Adipocyte (in vitro differentiated cells): ENCODE results near the gene UTS2R.
"Not testable (repeated sequence)": the region's sequence is repeated elsewhere in the genome, so short reads cannot be mapped to it uniquely, and the experiment has no call there.

Experiments
- DNase-seq: peaks from one replicate; pipeline ENCODE4 v3.0.0-alpha.2; 2015; ENCODE audit warnings: low read depth
- H3K27me3 ChIP-seq: replicated peaks from 2 replicates; pipeline ENCODE4 v1.7.0; 2013; ENCODE audit warnings: mild to moderate bottlenecking, low read length, moderate library complexity; ENCODE audit not compliant: control insufficient read depth, insufficient read depth
- H3K36me3 ChIP-seq: 2 replicates; pipeline ENCODE4 v1.7.0; 2013; ENCODE audit warnings: low read length, mild to moderate bottlenecking, moderate library complexity; ENCODE audit not compliant: control insufficient read depth, insufficient read depth, severe bottlenecking
- H3K4me1 ChIP-seq: 2 replicates; pipeline ENCODE4 v1.7.0; 2013; ENCODE audit warnings: mild to moderate bottlenecking, low read length, moderate library complexity; ENCODE audit not compliant: control insufficient read depth, insufficient read depth
- H3K4me3 ChIP-seq: 2 replicates; pipeline ENCODE4 v1.7.0; 2013; ENCODE audit warnings: mild to moderate bottlenecking, low read length, moderate library complexity
- H3K9ac ChIP-seq: 2 replicates; pipeline ENCODE4 v1.7.0; 2013; ENCODE audit warnings: mild to moderate bottlenecking, low read length, moderate library complexity
- H3K9me3 ChIP-seq: 2 replicates; pipeline ENCODE4 v1.7.0; 2013; ENCODE audit warnings: mild to moderate bottlenecking, low read length, moderate library complexity; ENCODE audit not compliant: control insufficient read depth

The UTS2R gene

DNA sequence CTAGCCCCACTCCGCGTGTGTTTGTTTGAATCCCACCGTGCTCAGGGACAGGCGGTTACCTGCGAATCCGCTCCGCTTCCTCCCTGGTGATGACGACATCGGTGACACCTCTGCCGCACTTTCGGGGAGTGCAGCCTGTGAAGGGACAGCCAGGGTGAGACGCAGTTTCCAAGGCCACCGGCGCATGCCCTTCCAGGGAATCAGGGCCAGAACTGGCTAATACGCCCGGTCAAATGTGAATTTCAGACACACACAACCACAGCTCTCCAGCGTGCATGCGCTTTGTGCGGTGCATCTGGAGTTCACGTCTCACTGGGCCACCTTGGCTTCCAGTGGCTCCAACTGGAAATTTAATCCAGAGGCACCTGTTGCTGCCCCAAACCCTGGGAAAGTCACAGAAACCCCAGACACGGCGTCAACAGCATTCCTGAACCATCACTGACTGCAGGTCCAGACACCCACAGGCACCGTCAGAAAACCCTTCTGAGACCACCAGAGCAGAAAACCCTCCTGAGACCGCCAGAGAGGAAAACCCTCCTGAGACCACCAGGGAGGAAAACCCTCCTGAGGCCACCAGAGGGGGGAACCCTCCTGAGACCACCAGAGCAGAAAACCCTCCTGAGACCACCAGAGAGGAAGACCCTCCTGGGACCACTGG, 40.0 kb downstream of the UTS2R start:
- no peak overlapping the region for H3K9ac ChIP-seq
- H3K9me3 ChIP-seq: no peaks in the 10 kb centered on the region
- H3K27me3 ChIP-seq: no peaks in the 10 kb centered on the region
- DNase-seq: no peak
- peaks cover 4% of the 10 kb centered on the region for H3K4me1 ChIP-seq
- H3K36me3 ChIP-seq: peaks cover 3% of the 10 kb centered on the region
- no peak overlapping the region for H3K4me3 ChIP-seq

DNA sequence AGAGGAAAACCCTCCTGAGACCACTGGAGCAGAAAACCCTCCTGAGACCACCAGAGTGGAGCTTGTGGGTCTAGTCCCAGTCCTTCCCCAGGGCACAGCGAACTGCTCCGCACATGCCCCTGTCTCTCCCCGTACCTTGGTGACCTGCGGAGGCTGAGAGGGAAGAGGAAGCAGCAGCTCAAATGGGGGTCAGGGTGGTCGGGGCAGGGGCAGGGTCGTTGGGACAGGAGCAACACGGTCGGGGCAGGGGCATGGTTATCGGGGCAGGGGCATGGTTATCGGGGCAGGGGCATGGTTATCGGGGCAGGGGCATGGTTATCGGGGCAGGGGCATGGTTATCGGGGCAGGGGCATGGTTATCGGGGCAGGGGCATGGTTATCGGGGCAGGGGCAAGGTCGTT, 40.5 kb downstream of the UTS2R start:
- H3K4me1 ChIP-seq, H3K36me3 ChIP-seq: not testable (repeated sequence)

DNA sequence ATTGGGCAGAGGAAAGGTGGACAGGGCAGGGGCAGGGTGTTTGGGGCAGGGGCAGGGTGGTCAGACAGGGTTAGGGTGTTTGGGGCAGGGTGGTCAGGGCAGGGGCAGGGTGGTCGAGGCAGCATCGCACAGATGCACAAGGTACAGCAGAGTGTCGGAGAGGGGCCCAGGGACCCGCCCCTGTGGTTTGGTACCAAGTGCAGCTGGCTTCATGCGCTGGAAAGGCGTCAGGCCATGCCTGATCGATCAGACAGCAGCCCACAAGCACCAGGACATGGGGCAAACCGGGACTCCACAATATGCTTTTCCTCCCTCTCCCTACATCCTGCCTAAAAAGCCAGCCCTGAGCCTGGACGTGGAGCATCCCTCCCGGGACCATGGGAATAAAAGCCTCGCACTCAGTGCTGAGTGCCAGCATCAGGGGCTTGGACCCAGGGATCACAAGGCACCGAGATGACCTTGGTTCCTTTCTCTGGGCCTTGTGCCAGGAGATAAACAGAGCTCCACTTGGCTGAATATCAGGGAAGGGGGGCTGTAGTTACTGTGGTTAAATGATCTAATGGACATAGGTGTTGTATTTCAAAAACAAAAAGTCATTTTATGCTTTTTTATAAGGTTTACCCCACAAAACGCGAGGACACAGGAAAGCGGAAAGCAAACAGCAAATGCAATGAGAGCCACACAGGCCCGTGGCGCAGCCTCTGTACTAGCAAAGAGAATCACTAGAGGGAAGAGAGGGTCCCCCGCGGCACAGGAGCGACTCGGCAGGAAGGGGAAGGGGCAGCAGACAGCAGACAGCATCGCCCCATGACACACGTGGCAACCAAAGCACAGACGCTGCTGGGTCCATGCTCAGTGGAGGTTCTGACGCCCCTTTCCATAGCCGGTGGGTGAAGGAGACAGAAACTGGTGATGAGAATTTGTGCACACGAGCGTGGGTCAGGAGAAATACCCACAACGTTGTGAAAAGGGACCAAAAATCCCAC, 41.3 kb downstream of the UTS2R start:
- Histone ChIP-seq H3K27me3 (no peaks in the 10 kb centered on the region), H3K4me3 (no peak overlapping the region), H3K9ac (no peak overlapping the region), H3K36me3 (peaks cover 3% of the 10 kb centered on the region), H3K4me1 (peaks cover 8% of the 10 kb centered on the region), H3K9me3 (no peaks in the 10 kb centered on the region)
- DNase-seq: no peak

More for the DNA sequence above, 40.5 kb downstream of the UTS2R start:
- H3K4me3 ChIP-seq, H3K9ac ChIP-seq, H3K9me3 ChIP-seq, DNase-seq, H3K27me3 ChIP-seq: not testable (repeated sequence)

DNA sequence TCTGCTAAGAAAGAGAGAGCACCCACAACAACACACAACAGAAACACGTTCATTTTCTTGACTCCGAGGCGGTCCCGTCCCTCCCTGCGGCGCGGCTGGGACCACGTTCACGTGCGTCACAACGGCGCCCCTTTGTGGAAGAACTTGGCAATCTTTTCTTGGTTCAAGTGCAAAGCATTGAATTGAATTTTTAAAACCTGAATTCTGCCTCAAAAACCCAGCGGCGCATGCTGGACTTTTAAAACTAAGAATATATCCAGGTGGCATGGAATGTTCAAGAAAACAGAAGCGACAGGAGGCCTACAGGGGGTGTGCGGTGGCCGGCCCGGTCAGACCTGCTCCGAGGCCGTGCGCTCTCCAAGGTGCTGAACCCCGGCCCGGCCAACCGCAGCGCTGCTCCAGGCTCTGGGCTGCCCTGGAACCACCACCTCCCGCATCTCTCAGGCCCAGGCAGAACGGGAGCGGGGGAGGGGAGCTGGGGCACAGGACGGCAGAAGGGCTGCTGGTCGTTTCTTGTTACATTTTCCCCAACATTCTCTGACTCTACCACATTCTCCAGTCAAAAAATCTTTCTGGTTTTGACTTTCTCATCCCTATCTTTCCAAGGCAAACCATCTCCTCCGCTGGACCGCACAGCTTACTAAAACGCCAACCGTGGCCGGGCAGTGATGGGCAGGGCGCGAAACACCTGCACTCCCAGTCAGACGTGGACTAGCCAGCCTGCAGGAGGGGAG, 43.1 kb downstream of the UTS2R start:
- no peak overlapping the region for H3K4me3 ChIP-seq
- H3K36me3 ChIP-seq: peaks cover 3% of the 10 kb centered on the region
- H3K9ac ChIP-seq: no peak overlapping the region

DNA sequence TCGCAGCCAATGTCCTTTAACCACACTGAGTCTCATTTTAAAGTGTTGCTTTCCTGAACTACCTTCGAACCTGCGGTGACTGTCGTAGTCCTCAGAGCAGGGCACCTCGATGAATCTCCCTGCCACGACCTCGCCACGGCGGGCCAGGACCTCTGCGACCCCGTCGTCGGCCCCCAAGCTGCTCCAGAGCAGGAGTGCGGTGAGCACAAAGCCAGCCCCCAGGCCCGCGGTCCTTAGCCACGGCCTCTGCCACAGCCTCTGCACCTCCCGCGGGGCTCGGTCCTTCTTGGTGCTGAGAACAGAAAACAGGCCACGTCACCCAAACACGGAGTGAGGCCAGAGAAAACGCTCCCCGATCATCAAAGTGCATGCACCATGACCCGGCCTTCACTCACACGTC, 43.8 kb downstream of the UTS2R start:
- H3K36me3 ChIP-seq: peaks cover 3% of the 10 kb centered on the region
- H3K4me3 ChIP-seq: no peak overlapping the region
- DNase-seq: no peak
- no peak overlapping the region for H3K9ac ChIP-seq
- no peaks in the 10 kb centered on the region for H3K9me3 ChIP-seq
- H3K4me1 ChIP-seq: peaks cover 17% of the 10 kb centered on the region
- no peaks in the 10 kb centered on the region for H3K27me3 ChIP-seq

More for the DNA sequence above, 43.1 kb downstream of the UTS2R start:
- Histone ChIP-seq H3K27me3 (no peaks in the 10 kb centered on the region), H3K9me3 (no peaks in the 10 kb centered on the region), H3K4me1 (peaks cover 17% of the 10 kb centered on the region)
- DNase-seq: peak; percentile 89

DNA sequence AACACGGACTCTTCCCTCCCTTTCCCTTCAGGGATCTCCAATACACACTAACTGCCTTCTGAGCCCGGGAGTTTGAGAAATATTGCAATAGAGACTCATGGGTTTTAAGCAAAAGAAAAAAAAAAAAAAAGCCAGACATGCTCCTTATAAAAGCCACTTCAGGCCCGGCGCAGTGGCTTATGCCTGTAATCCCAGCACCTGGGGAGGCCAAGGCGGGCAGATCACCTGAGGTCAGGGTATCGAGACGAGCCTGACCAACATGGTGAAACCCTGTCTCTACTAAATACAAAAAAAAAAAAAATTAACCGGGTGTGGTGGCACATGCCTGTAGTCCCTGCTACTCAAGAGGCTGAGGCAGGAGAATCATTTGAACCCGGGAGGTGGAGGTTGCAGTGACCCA, 44.2 kb downstream of the UTS2R start:
- Histone ChIP-seq H3K4me1 (peaks cover 17% of the 10 kb centered on the region), H3K36me3 (peaks cover 3% of the 10 kb centered on the region), H3K9ac (no peak overlapping the region), H3K9me3 (no peaks in the 10 kb centered on the region), H3K27me3 (no peaks in the 10 kb centered on the region), H3K4me3 (no peak overlapping the region)
- DNase-seq: no peak

DNA sequence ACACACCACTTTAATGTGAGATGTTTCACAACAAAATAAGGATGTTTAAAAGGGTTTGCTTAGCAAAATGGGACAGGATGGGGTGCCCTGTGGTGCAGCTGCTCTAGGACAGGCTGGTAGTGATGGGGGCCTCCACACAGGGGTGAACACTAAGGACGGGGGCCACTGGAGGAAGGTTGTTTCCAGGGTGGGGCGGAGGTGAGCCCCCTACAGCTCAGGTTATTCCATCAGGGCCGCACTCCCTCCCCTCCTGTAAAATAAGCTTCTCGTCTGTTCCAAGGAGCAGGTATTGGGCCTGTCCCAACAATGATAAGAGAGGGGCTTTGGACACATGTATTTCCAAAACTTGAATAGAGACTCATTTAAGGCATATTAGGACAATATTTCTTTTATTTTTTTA, 44.7 kb downstream of the UTS2R start:
- no peaks in the 10 kb centered on the region for H3K9me3 ChIP-seq
- H3K9ac ChIP-seq: no peak overlapping the region
- peaks cover 3% of the 10 kb centered on the region for H3K36me3 ChIP-seq
- H3K27me3 ChIP-seq: no peaks in the 10 kb centered on the region
- H3K4me3 ChIP-seq: no peak overlapping the region
- H3K4me1 ChIP-seq: peaks cover 17% of the 10 kb centered on the region
- no peak for DNase-seq

DNA sequence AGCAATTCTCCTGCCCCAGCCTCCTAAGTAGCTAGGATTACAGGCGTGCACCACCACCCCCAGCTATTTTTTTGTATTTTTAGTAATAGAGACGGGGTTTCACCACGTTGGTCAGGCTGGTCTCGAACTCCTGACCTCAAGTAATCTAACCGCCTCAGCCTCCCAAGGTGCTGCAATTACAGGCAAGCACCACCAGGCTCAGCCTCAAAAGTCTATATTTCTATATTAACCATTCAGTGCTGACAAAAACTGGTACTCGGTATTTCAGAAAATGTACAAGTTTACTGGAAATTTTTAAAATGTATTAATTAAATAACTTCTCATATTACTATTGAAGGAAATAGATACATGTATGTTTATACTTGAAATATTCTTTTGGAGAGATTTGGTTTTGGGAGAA, 45.2 kb downstream of the UTS2R start:
- H3K4me3 ChIP-seq: no peak overlapping the region
- no peaks in the 10 kb centered on the region for H3K9me3 ChIP-seq
- H3K9ac ChIP-seq: no peak overlapping the region
- peak; percentile 19 for DNase-seq
- H3K27me3 ChIP-seq: no peaks in the 10 kb centered on the region
- peaks cover 3% of the 10 kb centered on the region for H3K36me3 ChIP-seq
- peaks cover 17% of the 10 kb centered on the region for H3K4me1 ChIP-seq

DNA sequence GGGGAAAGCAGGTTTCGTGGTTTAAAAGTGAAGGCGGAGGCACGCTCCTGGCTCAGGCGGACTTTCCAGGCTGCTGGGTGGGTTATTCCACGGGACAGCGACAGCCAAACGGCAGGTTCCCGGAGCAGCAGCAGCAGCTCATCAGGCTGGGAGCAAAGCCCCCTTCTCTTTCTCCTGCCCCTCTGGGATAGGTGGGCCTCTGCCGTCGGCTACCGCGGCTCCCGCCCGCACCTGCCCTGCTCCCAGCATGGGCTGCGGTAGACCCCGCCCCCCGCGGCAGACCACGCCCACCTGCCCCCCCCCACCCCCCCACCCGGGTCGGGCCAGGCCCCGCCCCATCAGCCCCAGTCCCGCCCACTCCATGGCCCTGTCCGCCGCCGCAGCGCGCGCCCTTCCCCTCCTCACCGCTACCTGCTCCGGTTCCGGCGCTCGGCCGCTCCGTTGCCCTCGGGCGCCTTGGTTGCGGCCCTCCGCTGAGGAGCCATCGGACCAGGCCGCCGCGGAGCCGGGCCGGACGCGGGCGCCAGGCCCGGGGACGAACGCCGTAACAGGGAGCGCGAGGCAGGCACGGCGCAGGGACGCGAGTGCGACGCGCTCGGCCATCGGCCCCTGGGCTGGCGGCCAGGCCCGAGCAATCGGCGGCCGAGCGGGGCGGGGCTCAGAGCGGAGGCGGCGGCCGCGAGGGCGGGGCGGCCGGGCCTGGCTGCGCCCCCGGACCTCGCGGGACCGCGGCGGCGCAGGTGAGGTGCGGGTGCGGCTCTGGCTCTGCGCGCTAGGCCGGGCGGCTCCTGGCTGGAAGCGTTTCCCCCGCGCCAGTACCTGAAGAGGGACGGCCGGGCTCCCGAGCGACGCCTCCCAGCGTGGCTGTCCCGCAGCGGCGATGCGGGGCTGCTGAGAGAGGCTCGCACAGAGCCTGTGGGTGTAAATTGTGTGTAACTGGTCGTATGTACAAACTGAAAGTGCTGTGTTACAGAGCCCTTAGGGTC, 46.7 kb downstream of the UTS2R start, which contains the start of the genes HEXD and OGFOD3:
Gene HEXD (plus strand): TSS at position 347 of the 986 bp plus-strand sequence. CDS start 1,453 bp downstream, outside the sequence.
Gene OGFOD3 (minus strand): TSS at position 586 of the 986 bp plus-strand sequence. CDS start 101 bp downstream, at position 485.
- H3K27me3 ChIP-seq: no peaks in the 10 kb centered on the region
- peak; percentile 95 for DNase-seq
- peak within 1 kb of the TSS; percentile 88 for H3K9ac ChIP-seq
- H3K4me1 ChIP-seq: peaks cover 17% of the 10 kb centered on the region
- H3K9me3 ChIP-seq: peaks cover 4% of the 10 kb centered on the region
- H3K36me3 ChIP-seq: no peaks in the 10 kb centered on the region
- H3K4me3 ChIP-seq: peak within 1 kb of the TSS; percentile 95

DNA sequence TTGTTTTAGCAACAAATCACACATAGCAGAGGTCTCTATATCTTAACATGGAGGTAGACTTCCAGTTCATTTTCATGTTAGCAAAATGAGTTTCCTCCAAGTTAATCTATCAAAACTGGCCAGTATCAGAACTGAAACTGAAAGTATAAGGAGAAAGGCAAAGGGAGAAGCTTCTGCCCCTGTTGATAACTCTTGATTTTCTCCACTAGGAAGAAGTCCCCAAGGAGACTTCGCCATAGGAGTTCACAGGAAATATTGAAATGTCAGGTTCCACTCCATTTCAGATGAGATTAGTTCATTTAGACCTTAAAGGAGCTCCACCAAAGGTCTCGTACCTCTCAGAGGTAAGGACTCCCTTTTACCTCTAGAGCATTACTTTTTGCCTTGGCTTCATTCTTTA, 48.0 kb downstream of the UTS2R start:
- Histone ChIP-seq H3K4me1 (peaks cover 22% of the 10 kb centered on the region), H3K4me3 (peak overlapping the region; percentile 95), H3K9ac (peak overlapping the region; percentile 88), H3K27me3 (no peaks in the 10 kb centered on the region), H3K36me3 (no peaks in the 10 kb centered on the region), H3K9me3 (peaks cover 4% of the 10 kb centered on the region)
- DNase-seq: no peak
